Transverse colon (tissue), 4 donors: ENCODE results near the gene ADCY10. TPM values are rescaled to one million over a fixed set of nuclear protein-coding genes. Genes with fewer than 3 reads are reported as not detected.

Source experiments
- DNase-seq: peaks from one replicate; pipeline ENCODE4 v3.0.0-alpha.2; 2019
- H3K27ac ChIP-seq, 4 donors: fragments of 200-600 bp; sonication (generic); 2 replicates each; pipeline ENCODE4 v1.5.1; 2016 to 2018; ENCODE audit warnings: inconsistent platforms in 4 of 4
- H3K27me3 ChIP-seq: fragments of 200-600 bp; sonication (generic); 2 replicates; pipeline ENCODE4 v1.5.1; 2017; ENCODE audit warnings: inconsistent platforms
- H3K36me3 ChIP-seq, 4 donors: fragments of 200-600 bp; sonication (generic); 2 replicates each; pipeline ENCODE4 v1.5.1; 2017 to 2019; ENCODE audit warnings: inconsistent platforms in 4 of 4
- H3K4me1 ChIP-seq, 4 donors: fragments of 200-600 bp; sonication (generic); 2 replicates each; pipeline ENCODE4 v1.5.1; 2017 to 2020; ENCODE audit warnings: inconsistent platforms in 4 of 4
- H3K4me3 ChIP-seq, 4 donors: fragments of 200-600 bp; sonication (generic); 1 replicate in 1 of 4; 2 replicates in 3 of 4; pipeline versions ENCODE4 v1.5.1 to v1.6.1; 2017 to 2019; ENCODE audit warnings: inconsistent platforms in 4 of 4
- H3K9me3 ChIP-seq, 2 donors: fragments of 200-600 bp; sonication (generic); 2 replicates each; pipeline ENCODE4 v1.5.1; 2017 to 2019; ENCODE audit warnings: inconsistent platforms in 2 of 2
- EP300 ChIP-seq: sonication (generic); formaldehyde crosslinking; IDR thresholded peaks from one replicate; pipeline ENCODE4 v1.6.1; 2017; ENCODE audit warnings: antibody characterized with exemption, low read depth
- POLR2A ChIP-seq: fragments of 450-650 bp; IDR thresholded peaks from one replicate; pipeline ENCODE4 v1.6.1; 2016; ENCODE audit warnings: antibody characterized with exemption, mild to moderate bottlenecking, moderate library complexity
- POLR2AphosphoS5 ChIP-seq, 3 donors: sonication (generic); formaldehyde crosslinking; IDR thresholded peaks; one replicate each; pipeline ENCODE4 v1.6.1; 2016; ENCODE audit warnings: antibody characterized with exemption in 3 of 3
- WGBS, 2 donors: methylation state at CpG; one replicate each; pipeline ENCODE4 v1.1.5; 2018; ENCODE audit warnings: low coverage in 1 of 2; 5-methylcytosine and 5-hydroxymethylcytosine counted together
- in situ Hi-C, 4 donors: fragments of 200-750 bp; cut with MboI; loops; one replicate each; pipeline versions ENCODE4 v1.15.0 to v1.15.1; 2017; ENCODE audit warnings: low sequenced_read_pairs in 3 of 4, low pct_ligation_motif_present in 1 of 4, low pct_unique_long_range_greater_than_20kb in 1 of 4
- intact Hi-C: fragments of 100-400 bp; cut with DNase I; formaldehyde crosslinking; loops from one replicate; pipeline ENCODE4 v1.15.1; 2023; ENCODE audit warnings: low total_unique reads
- total RNA-seq, 4 donors: library from RNA; depleted of rRNA; stranded (reverse); fragments of >200 nt; gene quantifications; one replicate each; pipeline ENCODE4 v1.1.0, GENCODE V29; 2016
- TF ChIP-seq, protein P1 (sequence below), 5 experiments: fragments of 200-600 bp in 3 of 5; fragments of 450-650 bp in 2 of 5; sonication (generic) in 3 of 5; IDR thresholded peaks; 1 replicate in 2 of 5; 2 replicates in 3 of 5; pipeline ENCODE4 v1.5.1; 2016 to 2017; ENCODE audit warnings: antibody characterized with exemption in 5 of 5, inconsistent platforms in 3 of 5, mild to moderate bottlenecking in 2 of 5, moderate library complexity in 1 of 5

Gene ADCY10
- total RNA-seq, 4 donors from 2014 or later: 0.27 to 3.7 TPM; not detected in 2

DNA sequence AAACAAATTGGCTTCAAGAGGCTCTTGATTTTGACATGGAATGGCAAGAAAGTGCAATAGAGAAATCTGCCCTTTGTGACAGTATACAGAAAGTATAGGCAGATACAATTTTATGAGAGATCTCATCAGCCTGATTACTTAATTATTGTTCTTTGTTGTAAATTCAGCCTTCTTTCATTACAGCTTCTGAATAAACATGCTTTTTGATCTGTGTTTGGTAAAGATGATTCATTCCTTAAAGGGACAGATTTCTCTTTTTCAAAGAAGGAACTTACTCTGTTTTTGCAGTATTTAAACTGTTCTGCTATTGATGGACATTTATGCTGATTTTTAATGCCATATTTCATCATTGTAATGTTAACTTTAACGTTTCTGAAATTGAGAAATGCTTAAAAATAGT, 36.6 kb upstream of the ADCY10 start:
- no peak for DNase-seq
- H3K9me3 ChIP-seq: no peaks in the 10 kb centered on the region
- in situ Hi-C loops (no loop called here), intact Hi-C loops (no loop called here)
- no peak overlapping the region for H3K27ac ChIP-seq
- TF ChIP-seq POLR2AphosphoS5 (IDR thresholded peaks at IDR 0.05) (no peak), POLR2A (no peak), EP300 (no peak)
- TF ChIP-seq, protein P1, sequence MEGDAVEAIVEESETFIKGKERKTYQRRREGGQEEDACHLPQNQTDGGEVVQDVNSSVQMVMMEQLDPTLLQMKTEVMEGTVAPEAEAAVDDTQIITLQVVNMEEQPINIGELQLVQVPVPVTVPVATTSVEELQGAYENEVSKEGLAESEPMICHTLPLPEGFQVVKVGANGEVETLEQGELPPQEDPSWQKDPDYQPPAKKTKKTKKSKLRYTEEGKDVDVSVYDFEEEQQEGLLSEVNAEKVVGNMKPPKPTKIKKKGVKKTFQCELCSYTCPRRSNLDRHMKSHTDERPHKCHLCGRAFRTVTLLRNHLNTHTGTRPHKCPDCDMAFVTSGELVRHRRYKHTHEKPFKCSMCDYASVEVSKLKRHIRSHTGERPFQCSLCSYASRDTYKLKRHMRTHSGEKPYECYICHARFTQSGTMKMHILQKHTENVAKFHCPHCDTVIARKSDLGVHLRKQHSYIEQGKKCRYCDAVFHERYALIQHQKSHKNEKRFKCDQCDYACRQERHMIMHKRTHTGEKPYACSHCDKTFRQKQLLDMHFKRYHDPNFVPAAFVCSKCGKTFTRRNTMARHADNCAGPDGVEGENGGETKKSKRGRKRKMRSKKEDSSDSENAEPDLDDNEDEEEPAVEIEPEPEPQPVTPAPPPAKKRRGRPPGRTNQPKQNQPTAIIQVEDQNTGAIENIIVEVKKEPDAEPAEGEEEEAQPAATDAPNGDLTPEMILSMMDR (IDR thresholded peaks at IDR 0.05): no peak
- peaks cover 0 to 35% (median 14%) of the 10 kb centered on the region in 4 donors for H3K36me3 ChIP-seq
- WGBS, 2 donors: 33 to 43% methylated on average over 1 of the region's 1 CpG
- H3K4me1 ChIP-seq: peaks cover 11 to 56% (median 32%) of the 10 kb centered on the region in 4 donors
- H3K4me3 ChIP-seq: no peak overlapping the region
- H3K27me3 ChIP-seq: no peaks in the 10 kb centered on the region

DNA sequence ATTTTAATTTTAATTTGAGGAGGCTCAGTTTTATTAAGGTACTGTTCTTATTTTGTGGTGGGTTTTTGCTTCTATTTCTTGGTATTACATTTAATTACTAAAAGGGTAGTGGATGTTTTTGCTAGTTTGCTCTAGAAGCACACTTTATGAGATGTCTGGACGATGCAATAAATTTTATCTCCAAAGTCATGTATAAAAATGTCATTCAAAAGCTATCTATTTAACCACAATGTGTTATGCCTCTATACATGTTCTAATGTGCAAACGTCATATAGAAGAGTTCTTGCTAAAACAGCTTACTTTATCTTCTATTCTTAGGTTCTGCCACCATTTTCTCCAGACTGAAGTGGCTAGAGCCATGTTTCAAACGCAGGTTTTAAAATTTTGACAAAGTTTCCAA, 35.9 kb upstream of the ADCY10 start:
- WGBS, 2 donors: 58 to 62% methylated on average over 3 of the region's 3 CpGs
- in situ Hi-C loops (loop anchor here in 2 of 4 donors (25.0 kb wide), 1 partner anchor 237 kb away; the partner anchor contains the start of gene MPZL1 (in 2 of the 2)), intact Hi-C loops (no loop called here)
- no peak for DNase-seq
- H3K4me1 ChIP-seq: peaks cover 11 to 56% (median 32%) of the 10 kb centered on the region in 4 donors
- H3K27me3 ChIP-seq: no peaks in the 10 kb centered on the region
- TF ChIP-seq EP300 (no peak), POLR2AphosphoS5 (IDR thresholded peaks at IDR 0.05) (no peak), POLR2A (no peak)
- TF ChIP-seq, protein P1 (IDR thresholded peaks at IDR 0.05): no peak
- no peak overlapping the region for H3K27ac ChIP-seq
- no peak overlapping the region for H3K4me3 ChIP-seq
- peaks cover 0 to 28% (median 14%) of the 10 kb centered on the region in 4 donors for H3K36me3 ChIP-seq
- no peaks in the 10 kb centered on the region for H3K9me3 ChIP-seq

DNA sequence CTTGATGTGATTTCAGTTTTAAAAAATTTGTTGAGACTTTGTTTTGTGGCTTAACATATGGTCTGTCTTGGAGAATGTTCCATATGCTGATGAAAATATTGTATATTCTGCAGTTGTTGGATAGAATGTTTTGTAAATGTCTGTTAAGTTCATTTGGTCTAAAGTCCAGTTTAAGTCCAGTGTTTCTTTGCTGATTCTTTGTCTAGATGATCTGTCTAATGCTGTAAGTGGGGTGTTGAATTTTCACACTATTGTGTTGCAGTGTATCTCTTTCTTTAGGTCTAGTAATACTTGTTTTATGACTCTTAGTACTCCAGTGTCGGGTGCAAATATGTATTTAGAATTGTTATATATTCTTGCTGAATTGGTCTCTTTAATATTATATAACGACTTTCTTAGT, 33.8 kb upstream of the ADCY10 start:
- Histone ChIP-seq H3K27ac (peak overlapping the region in 1 of 4 donors; percentile 22), H3K9me3 (no peaks in the 10 kb centered on the region), H3K4me3 (no peak overlapping the region), H3K4me1 (peaks cover 11 to 56% (median 32%) of the 10 kb centered on the region in 4 donors), H3K27me3 (no peaks in the 10 kb centered on the region), H3K36me3 (peaks cover 0 to 11% (median 4%) of the 10 kb centered on the region in 4 donors)
- in situ Hi-C loops: loop anchor here in 2 of 4 donors (25.0 kb wide), 1 partner anchor 235 kb away; the partner anchor contains the start of gene MPZL1 (in 2 of the 2)
- intact Hi-C loops: no loop called here
- DNase-seq: no peak
- no peak for TF ChIP-seq POLR2AphosphoS5 (IDR thresholded peaks at IDR 0.05)
- TF ChIP-seq EP300: no peak
- no peak for TF ChIP-seq POLR2A
- TF ChIP-seq, protein P1 (IDR thresholded peaks at IDR 0.05): no peak
- 45 to 51% methylated on average over 2 of the region's 2 CpGs for WGBS, 2 donors

DNA sequence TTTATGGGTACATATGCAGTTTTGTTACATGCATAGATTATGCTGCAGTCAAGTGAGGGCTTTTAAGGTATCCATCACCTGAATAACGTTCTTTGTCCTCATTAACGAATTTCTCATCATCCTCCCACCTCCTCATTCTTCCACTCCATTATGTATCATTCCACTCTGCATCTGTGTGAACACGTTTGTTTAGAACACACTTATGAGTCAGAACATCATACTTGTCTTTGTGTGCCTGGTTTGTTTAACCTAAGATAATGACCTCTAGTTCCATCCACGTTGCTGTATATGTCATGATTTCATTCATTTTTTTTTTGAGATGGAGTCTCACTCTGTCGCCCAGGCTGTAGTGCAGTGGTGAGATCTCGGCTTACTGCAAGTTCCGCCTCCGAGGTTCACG, 29.6 kb upstream of the ADCY10 start:
- H3K9me3 ChIP-seq: no peaks in the 10 kb centered on the region
- no peak for DNase-seq
- TF ChIP-seq POLR2A (no peak), EP300 (no peak), POLR2AphosphoS5 (IDR thresholded peaks at IDR 0.05) (no peak)
- TF ChIP-seq, protein P1 (IDR thresholded peaks at IDR 0.05): no peak
- H3K4me3 ChIP-seq: no peak overlapping the region
- H3K36me3 ChIP-seq: no peaks in the 10 kb centered on the region
- 79 to 90% methylated on average over 9 of the region's 9 CpGs for WGBS, 2 donors
- H3K27ac ChIP-seq: no peak overlapping the region
- in situ Hi-C loops (loop anchor here in 2 of 4 donors (25.0 kb wide), 1 partner anchor 231 kb away; the partner anchor contains the start of gene MPZL1 (in 2 of the 2)), intact Hi-C loops (no loop called here)
- peaks cover 6 to 38% (median 22%) of the 10 kb centered on the region in 4 donors for H3K4me1 ChIP-seq
- no peaks in the 10 kb centered on the region for H3K27me3 ChIP-seq
